Nephron progenitor cell (in vitro differentiated cells): ENCODE data around the gene NEMF.
A peak's percentile ranks its signal among the peaks of the same experiment; 100 is the strongest.

Experiments used
- DNase-seq: peaks from one replicate; pipeline ENCODE4 v3.0.0; 2021
- H3K27ac Mint-ChIP-seq: 2 replicates; pipeline ENCODE4 v1.8.0; 2021; ENCODE audit warnings: mild to moderate bottlenecking, moderate library complexity, mixed read lengths
- H3K27me3 Mint-ChIP-seq: 2 replicates; pipeline ENCODE4 v1.8.0; 2021; ENCODE audit warnings: mild to moderate bottlenecking, low read depth, mixed read lengths; ENCODE audit not compliant: poor library complexity
- H3K36me3 Mint-ChIP-seq: 2 replicates; pipeline ENCODE4 v1.8.0; 2021; ENCODE audit warnings: low read depth, mixed read lengths
- H3K4me1 Mint-ChIP-seq: 2 replicates; pipeline ENCODE4 v1.8.0; 2021; ENCODE audit warnings: mixed read lengths
- H3K4me3 Mint-ChIP-seq: 2 replicates; pipeline ENCODE4 v1.8.0; 2021; ENCODE audit warnings: mild to moderate bottlenecking, moderate library complexity, mixed read lengths
- H3K9me3 Mint-ChIP-seq: 2 replicates; pipeline ENCODE4 v1.8.0; 2021; ENCODE audit warnings: mild to moderate bottlenecking, moderate library complexity, mixed read lengths
- TF ChIP-seq, protein P1 (sequence below): fragments of 200-600 bp; sonication (generic); IDR thresholded peaks from 2 replicates; pipeline ENCODE4 v1.5.0; 2021; ENCODE audit warnings: antibody characterized with exemption

NEMF gene

DNA sequence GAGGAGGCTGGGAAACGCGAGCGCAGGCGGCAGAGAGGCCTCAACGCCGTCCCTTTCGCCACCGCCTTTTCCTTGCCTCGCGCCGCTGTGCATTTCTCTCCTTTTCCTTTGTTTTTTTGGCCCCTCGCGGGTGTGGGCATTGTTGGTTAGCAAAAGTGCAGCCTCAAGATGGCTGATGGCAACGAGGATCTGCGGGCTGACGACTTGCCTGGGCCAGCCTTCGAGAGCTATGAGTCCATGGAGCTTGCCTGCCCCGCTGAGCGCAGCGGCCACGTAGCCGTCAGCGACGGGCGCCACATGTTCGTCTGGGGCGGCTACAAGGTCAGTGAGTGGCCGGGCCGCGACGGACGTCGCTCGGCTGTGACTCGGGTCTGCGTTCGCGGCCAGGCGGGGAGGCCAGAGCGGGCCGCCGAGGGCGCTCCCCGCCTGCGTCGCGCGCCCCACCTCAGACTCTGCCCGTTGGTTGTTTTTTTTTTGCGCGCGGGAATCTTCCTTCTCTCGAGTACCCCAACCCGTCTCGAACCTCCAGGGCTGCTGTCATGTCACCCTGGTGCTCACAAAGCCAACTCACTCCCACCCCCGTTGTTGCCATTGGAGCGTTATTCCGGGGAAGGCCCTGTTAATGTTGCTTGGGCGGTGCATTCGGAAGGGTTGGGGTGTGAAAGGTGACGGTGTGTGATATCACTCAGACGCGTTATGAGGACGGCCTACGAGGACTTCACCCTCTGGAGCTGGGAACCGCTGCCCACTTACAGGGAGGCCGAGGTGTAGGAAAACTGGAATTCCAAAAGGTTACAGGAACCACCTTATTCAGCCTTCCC is 84.1 kb downstream of the NEMF start:
- Mint-ChIP-seq H3K27ac (peak overlapping the region; percentile 100), H3K4me1 (peaks cover 40% of the 10 kb centered on the region), H3K27me3 (no peaks in the 10 kb centered on the region), H3K4me3 (peak overlapping the region; percentile 99), H3K9me3 (no peaks in the 10 kb centered on the region), H3K36me3 (peaks cover 13% of the 10 kb centered on the region)
- DNase-seq, result peak; percentile 51
- TF ChIP-seq, protein P1, sequence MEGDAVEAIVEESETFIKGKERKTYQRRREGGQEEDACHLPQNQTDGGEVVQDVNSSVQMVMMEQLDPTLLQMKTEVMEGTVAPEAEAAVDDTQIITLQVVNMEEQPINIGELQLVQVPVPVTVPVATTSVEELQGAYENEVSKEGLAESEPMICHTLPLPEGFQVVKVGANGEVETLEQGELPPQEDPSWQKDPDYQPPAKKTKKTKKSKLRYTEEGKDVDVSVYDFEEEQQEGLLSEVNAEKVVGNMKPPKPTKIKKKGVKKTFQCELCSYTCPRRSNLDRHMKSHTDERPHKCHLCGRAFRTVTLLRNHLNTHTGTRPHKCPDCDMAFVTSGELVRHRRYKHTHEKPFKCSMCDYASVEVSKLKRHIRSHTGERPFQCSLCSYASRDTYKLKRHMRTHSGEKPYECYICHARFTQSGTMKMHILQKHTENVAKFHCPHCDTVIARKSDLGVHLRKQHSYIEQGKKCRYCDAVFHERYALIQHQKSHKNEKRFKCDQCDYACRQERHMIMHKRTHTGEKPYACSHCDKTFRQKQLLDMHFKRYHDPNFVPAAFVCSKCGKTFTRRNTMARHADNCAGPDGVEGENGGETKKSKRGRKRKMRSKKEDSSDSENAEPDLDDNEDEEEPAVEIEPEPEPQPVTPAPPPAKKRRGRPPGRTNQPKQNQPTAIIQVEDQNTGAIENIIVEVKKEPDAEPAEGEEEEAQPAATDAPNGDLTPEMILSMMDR, result no peak

DNA sequence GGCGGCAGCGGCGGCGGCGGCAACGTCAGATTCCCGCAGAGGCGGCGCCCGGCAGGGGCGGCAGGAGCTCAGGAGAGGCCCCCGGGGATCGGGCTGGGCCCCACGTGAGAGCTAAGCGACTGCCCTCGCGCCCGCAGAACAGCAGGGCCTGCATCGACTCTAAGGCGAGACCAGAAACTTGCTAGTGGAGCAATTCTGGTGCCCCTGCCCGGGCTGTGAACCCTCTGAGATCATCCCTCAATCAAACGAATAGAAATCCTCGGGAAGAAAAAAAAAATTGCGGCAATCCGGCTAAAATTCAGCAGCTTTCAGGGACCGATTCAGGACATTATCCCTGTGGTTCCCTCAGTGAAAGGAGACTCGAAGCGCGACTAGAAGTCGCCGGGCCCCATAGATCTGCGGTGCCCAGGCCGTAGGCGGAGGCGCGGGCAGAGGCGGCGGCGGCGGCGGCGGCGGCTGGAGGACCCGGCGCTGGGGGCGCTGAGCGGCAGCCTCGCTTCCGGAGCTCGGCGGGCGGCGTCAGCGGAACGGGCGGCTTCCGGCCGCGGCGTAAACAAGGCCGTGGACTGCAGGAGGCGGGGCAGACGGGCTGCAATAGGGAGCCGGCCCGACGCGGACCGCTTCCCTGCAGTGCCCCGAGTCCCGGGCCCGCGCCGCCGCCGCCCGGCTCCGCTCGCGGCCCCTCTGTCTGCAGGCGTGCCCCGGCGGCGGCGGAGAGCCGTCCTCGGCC is 84.9 kb downstream of the NEMF start, which contains the start of gene KLHDC2:
KLHDC2 (plus strand) TSS at position 583 of the 730 bp plus-strand sequence. CDS start 316 bp downstream, outside the sequence.
- Mint-ChIP-seq H3K27ac (peak within 1 kb of the TSS; percentile 100), H3K9me3 (no peaks in the 10 kb centered on the region), H3K36me3 (peaks cover 13% of the 10 kb centered on the region), H3K4me1 (peaks cover 40% of the 10 kb centered on the region), H3K27me3 (no peaks in the 10 kb centered on the region), H3K4me3 (peak within 1 kb of the TSS; percentile 99)
- TF ChIP-seq, protein P1, result no peak
- peak; percentile 87 for DNase-seq

DNA sequence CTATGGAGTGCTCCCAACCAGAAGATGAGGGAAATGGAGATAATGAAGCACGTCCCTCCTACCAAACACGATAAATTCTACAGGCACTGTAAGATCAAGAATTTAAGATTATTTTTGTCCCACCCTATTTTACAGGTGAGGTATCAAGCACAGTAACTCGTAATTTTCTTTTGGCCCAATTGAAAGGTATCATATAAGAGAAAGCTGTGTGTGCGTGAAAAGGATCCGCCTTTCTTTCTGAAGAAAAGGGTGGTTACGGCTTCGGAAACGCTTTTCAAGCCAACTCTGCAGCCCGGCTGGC is 85.4 kb downstream of the NEMF start:
- Mint-ChIP-seq H3K9me3 (no peaks in the 10 kb centered on the region), H3K4me3 (peak overlapping the region; percentile 94), H3K27ac (peak overlapping the region; percentile 99), H3K27me3 (no peaks in the 10 kb centered on the region), H3K36me3 (peaks cover 10% of the 10 kb centered on the region), H3K4me1 (peaks cover 40% of the 10 kb centered on the region)
- no peak for DNase-seq
- TF ChIP-seq, protein P1, result no peak

DNA sequence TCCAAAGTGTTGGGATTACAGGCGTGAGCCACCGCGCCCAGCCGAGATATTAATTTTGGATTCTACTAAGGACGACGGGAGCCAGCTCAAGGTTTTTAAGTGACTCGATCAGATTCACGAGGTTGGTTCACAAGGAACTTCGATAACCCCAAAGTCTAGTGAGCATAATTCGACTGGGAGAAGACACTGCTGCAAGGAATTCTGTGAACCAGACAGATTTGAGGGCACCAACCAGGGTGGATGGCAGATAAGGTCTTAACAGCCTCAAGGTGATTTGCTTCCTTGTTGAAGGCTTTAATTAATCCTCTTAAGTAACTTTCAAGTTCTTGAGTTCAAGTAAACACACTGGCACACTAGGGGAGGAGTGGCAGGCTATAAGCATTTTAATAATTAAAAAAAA is 85.7 kb downstream of the NEMF start:
- Mint-ChIP-seq H3K36me3 (peaks cover 8% of the 10 kb centered on the region), H3K27me3 (no peaks in the 10 kb centered on the region), H3K27ac (peak overlapping the region; percentile 99), H3K9me3 (no peaks in the 10 kb centered on the region), H3K4me1 (peaks cover 40% of the 10 kb centered on the region), H3K4me3 (peak overlapping the region; percentile 94)
- TF ChIP-seq, protein P1, result no peak
- no peak for DNase-seq

DNA sequence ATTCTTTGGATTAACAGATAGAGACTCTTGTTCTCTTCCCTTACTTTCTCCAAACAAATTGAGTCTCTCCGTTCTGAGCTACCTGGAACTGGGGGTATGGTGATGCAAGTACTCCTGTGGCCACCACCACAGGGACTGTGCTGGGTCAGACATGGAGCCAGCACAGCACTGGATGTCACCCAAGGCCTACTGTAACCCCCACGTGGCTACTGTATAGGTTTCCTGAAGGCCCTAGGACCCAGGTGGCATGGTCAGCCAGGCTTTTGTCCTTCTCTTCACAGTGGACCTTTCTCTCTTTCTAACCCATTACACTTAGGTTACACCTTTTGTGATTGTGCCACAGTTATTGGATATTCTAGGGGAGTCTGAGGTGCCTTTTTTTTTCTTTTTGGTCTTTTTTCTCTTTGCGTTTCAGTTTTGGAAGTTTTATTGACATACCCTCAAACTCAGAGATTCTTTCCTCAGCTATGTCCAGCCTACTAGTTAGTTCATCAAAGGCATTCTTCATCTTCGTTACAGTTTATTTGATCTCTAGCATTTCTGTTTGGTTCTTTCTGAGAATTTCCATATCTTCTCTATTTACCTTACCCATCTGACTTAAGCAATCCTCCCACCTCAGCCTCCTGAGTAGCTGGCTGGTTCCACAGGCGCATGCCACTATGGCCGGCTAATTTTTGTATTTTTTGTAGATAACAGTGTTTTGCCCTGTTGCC is 90.6 kb downstream of the NEMF start:
- no peak overlapping the region for H3K27ac Mint-ChIP-seq
- peaks cover 4% of the 10 kb centered on the region for H3K4me1 Mint-ChIP-seq
- H3K36me3 Mint-ChIP-seq, result no peaks in the 10 kb centered on the region
- no peaks in the 10 kb centered on the region for H3K9me3 Mint-ChIP-seq
- no peak overlapping the region for H3K4me3 Mint-ChIP-seq
- H3K27me3 Mint-ChIP-seq, result peaks cover 5% of the 10 kb centered on the region
- TF ChIP-seq, protein P1, result no peak
- DNase-seq, result no peak
